Activated CD8-positive, alpha-beta memory T cell treated with anti-CD3 and anti-CD28 coated beads, Interleukin-2, amount 10 ng/mL, durations not matched to agents 7 days and 5 days (primary cell): Measurements from ENCODE around the gene IQCN. TPM values are rescaled to one million over a fixed set of nuclear protein-coding genes. Genes with fewer than 3 reads are reported as not detected.
A peak's percentile ranks its signal among the peaks of the same experiment; 100 is the strongest.

Source experiments
- ATAC-seq: fragments of 150-1000 bp; cut with Tn5 transposase; one replicate; pipeline ENCODE4 v1.10.0; 2021; ENCODE audit warnings: moderate library complexity
- CTCF ChIA-PET: fragments of 350-600 bp; sonication (Branson Sonifier 250); formaldehyde crosslinking; loops from one replicate; lab custom pipeline; 2021; ENCODE audit warnings: antibody characterized with exemption; lab: Charles Lee
- DNase-seq: peaks from one replicate; pipeline ENCODE4 v3.0.0-alpha.2; 2020
- H3K27ac Mint-ChIP-seq: one replicate; pipeline ENCODE4 v1.8.0; 2021; ENCODE audit warnings: mild to moderate bottlenecking, mixed read lengths
- H3K27me3 Mint-ChIP-seq: one replicate; pipeline ENCODE4 v1.8.0; 2021; ENCODE audit warnings: mixed read lengths
- H3K36me3 Mint-ChIP-seq: one replicate; pipeline ENCODE4 v1.8.0; 2021; ENCODE audit warnings: mild to moderate bottlenecking, mixed read lengths
- H3K4me1 Mint-ChIP-seq: one replicate; pipeline ENCODE4 v1.8.0; 2021; ENCODE audit warnings: mixed read lengths
- H3K4me3 Mint-ChIP-seq: one replicate; pipeline ENCODE4 v1.8.0; 2021; ENCODE audit warnings: mild to moderate bottlenecking, moderate library complexity, mixed read lengths
- H3K9me3 Mint-ChIP-seq: one replicate; pipeline ENCODE4 v1.8.0; 2022; ENCODE audit warnings: low read depth, mixed read lengths
- total RNA-seq, 2 experiments: library from RNA; stranded (reverse); gene quantifications; one replicate each; pipeline ENCODE4 v1.2.3, GENCODE V29; 2021

The IQCN gene
- total RNA-seq, 2 experiments from 2014 or later = 2.2 to 3.1 TPM

- Mint-ChIP-seq H3K9me3 (no peaks in the 10 kb centered on the region), H3K27ac (no peak overlapping the region), H3K27me3 (no peaks in the 10 kb centered on the region), H3K36me3 (peaks cover 32% of the 10 kb centered on the region), H3K4me1 (peaks cover 36% of the 10 kb centered on the region), H3K4me3 (no peak overlapping the region)
- no peak for ATAC-seq
- DNase-seq = no peak
- CTCF ChIA-PET = interaction anchor here (3.2 to 17.3 kb wide), 2 partner anchors 10 to 30 kb away, joined by 16 to 399 read pairs; partner anchors contain the start of genes JUND and LSM4
These were observed 37.3 kb upstream of the IQCN start for GRCh38 chr19:18311502-18312091.

DNA sequence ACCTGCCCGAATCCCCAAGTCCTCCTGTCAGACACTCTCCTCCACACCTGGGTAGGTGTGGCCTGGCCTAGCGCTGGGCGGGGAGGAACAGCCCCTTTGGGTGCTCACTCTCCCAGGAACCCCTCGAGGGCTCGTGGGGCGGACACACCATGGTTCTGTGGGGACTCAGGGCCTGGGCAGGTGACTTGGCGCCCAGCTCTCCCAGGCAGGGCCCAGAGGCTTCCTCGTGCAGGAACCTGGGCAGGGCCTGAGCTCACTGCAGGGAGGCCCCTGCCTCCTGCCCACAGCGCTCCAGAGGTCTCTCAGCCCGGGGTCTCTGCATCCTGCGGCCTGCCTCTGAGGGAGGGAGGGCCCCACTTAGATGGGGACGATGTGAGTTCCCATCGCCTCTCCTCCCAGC, 36.7 kb upstream of the IQCN start:
- DNase-seq = no peak
- Mint-ChIP-seq H3K4me3 (no peak overlapping the region), H3K36me3 (peaks cover 30% of the 10 kb centered on the region), H3K4me1 (peaks cover 39% of the 10 kb centered on the region), H3K27me3 (no peaks in the 10 kb centered on the region), H3K9me3 (no peaks in the 10 kb centered on the region), H3K27ac (peak overlapping the region; percentile 36)
- CTCF ChIA-PET = interaction anchor here (3.2 to 17.3 kb wide), 2 partner anchors 11 to 30 kb away, joined by 16 to 399 read pairs; partner anchors contain the start of genes JUND and LSM4
- no peak for ATAC-seq

- DNase-seq (no peak), ATAC-seq (no peak)
- no peaks in the 10 kb centered on the region for H3K27me3 Mint-ChIP-seq
- no peaks in the 10 kb centered on the region for H3K9me3 Mint-ChIP-seq
- peak overlapping the region; percentile 36 for H3K27ac Mint-ChIP-seq
- no peak overlapping the region for H3K4me3 Mint-ChIP-seq
- peaks cover 33% of the 10 kb centered on the region for H3K36me3 Mint-ChIP-seq
- CTCF ChIA-PET = interaction anchor here (3.2 to 17.3 kb wide), 2 partner anchors 11 to 29 kb away, joined by 16 to 399 read pairs; partner anchors contain the start of genes JUND and LSM4
- peaks cover 40% of the 10 kb centered on the region for H3K4me1 Mint-ChIP-seq
These were observed 36.1 kb upstream of the IQCN start for GRCh38 chr19:18310118-18310909.

DNA sequence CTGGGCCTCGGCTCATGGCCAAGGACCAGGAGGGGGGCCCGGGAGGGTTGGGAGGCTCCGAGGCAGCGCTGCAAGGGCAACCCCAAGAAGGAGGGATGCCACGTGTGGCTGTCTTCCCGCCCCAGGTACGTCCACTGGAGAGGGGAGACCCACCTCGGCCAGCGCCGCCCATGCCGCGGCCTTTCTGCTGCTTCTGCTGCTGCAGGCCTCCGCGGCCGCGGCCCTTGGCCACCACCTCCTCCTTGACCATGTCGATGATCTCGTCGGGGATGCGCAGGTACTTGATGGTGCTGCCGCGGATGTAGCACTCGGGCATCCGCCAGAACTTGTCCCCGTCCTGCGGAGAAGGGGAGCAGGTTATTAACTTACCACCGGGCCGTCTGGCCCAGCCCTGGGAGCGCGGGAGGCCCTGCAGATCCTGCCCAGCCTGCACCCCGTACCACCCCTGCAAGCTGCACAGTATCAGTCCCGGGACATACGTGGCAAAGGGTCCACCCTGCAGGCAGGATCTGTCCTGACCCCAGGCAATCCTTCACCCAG, 35.3 kb upstream of the IQCN start:
- DNase-seq = no peak
- Mint-ChIP-seq H3K9me3 (no peaks in the 10 kb centered on the region), H3K36me3 (peaks cover 37% of the 10 kb centered on the region), H3K27me3 (no peaks in the 10 kb centered on the region), H3K4me3 (no peak overlapping the region), H3K27ac (peak overlapping the region; percentile 36), H3K4me1 (peaks cover 46% of the 10 kb centered on the region)
- CTCF ChIA-PET = interaction anchor here (3.2 to 17.3 kb wide), 2 partner anchors 12 to 28 kb away, joined by 16 to 399 read pairs; partner anchors contain the start of genes JUND and LSM4
- no peak for ATAC-seq

- Mint-ChIP-seq H3K27me3 (no peaks in the 10 kb centered on the region), H3K4me3 (no peak overlapping the region), H3K27ac (peak overlapping the region; percentile 32), H3K36me3 (peaks cover 36% of the 10 kb centered on the region), H3K4me1 (peaks cover 43% of the 10 kb centered on the region), H3K9me3 (no peaks in the 10 kb centered on the region)
- CTCF ChIA-PET = interaction anchor here (17.3 kb wide), 1 partner anchor 27 kb away, joined by 399 read pairs; the partner anchor contains the start of gene JUND
- no peak for ATAC-seq
- DNase-seq = no peak
These were observed 34.7 kb upstream of the IQCN start for GRCh38 chr19:18308948-18309325.

DNA sequence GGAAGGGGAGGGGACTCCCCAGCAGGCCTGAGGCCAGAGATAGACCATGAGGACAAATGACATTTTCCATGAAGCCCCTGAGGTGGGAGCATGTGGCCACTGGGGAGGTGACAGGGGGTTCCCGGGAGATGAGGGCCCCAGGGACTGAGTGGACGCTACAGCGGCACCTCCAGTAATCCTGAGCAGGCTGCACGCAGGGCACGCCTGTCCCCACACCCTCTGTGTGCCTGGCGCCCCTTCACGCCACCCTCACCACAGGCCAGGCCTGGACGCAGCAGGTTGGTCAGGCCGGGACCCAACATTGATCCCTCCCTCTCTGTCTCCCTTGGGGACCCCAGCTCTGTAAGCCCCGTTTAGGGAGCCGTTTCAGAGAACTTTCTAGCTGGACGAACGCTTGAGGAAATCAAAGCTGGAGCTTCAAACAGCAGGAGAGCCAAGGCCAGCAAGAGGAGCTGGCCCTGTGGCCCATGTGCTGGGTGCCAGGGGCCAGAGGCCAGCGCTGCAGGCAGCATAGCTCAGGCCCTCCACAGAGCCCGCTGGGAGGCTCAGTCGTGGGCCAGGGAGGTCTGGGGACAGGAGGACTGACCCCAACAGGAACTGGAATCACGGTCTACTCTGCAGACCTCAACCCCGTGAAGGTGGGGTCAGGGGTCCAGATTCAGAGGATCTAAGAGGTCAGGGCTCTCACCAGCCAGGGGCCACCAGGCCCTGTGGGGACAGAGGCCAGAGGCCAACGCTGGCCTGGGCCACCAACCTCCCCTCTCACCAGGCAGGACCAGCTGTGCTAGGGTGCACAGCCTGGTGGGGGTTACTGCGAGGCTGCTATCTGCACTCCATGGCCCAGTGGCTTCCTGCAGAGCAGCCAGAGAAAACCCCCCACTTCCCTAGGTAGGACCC, 34.0 kb upstream of the IQCN start:
- H3K4me1 Mint-ChIP-seq = peaks cover 43% of the 10 kb centered on the region
- H3K4me3 Mint-ChIP-seq = no peak overlapping the region
- H3K36me3 Mint-ChIP-seq = peaks cover 35% of the 10 kb centered on the region
- ATAC-seq (no peak), DNase-seq (no peak)
- CTCF ChIA-PET = interaction anchor here (1.8 to 17.3 kb wide), 2 partner anchors 21 to 27 kb away, joined by 7 to 399 read pairs; partner anchors contain the start of gene JUND
- H3K9me3 Mint-ChIP-seq = no peaks in the 10 kb centered on the region
- H3K27ac Mint-ChIP-seq = peak overlapping the region; percentile 32
- H3K27me3 Mint-ChIP-seq = no peaks in the 10 kb centered on the region

DNA sequence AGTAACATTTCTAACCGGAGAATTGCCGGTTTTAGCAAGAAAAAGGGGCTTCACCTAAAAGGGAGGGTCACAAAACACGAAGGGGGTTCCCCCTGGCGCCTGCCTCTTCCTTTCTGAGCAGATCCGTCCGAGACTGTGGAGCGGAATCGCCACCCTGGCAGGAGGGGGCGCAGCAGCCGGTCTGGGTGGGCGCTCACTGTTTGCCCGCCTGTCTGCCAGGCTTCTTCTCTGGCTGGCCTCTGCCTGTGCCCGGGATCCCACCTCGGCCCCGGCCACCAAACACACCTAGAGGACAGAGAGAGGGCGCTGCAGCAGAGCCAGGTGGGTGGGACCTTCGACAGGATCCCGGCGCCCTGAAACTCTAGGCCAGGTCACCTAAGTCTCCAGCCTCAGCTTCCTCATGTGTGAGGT, 33.0 kb upstream of the IQCN start:
- Mint-ChIP-seq H3K27ac (peak overlapping the region; percentile 99), H3K36me3 (peaks cover 28% of the 10 kb centered on the region), H3K4me3 (peak overlapping the region; percentile 94), H3K9me3 (no peaks in the 10 kb centered on the region), H3K4me1 (peaks cover 40% of the 10 kb centered on the region), H3K27me3 (no peaks in the 10 kb centered on the region)
- DNase-seq (peak; percentile 67), ATAC-seq (no peak)
- CTCF ChIA-PET = interaction anchor here (1.8 to 17.3 kb wide), 2 partner anchors 22 to 26 kb away, joined by 7 to 399 read pairs; partner anchors contain the start of gene JUND

- H3K36me3 Mint-ChIP-seq = peaks cover 28% of the 10 kb centered on the region
- H3K27me3 Mint-ChIP-seq = no peaks in the 10 kb centered on the region
- DNase-seq = no peak
- peak overlapping the region; percentile 99 for H3K27ac Mint-ChIP-seq
- H3K4me1 Mint-ChIP-seq = peaks cover 40% of the 10 kb centered on the region
- peak overlapping the region; percentile 94 for H3K4me3 Mint-ChIP-seq
- CTCF ChIA-PET = interaction anchor here (1.8 to 17.3 kb wide), 2 partner anchors 22 to 25 kb away, joined by 7 to 399 read pairs; partner anchors contain the start of gene JUND
- ATAC-seq = no peak
- H3K9me3 Mint-ChIP-seq = no peaks in the 10 kb centered on the region
These were observed 32.6 kb upstream of the IQCN start for GRCh38 chr19:18306888-18307260.

GRCh38 chr19:18306209-18306887, 32.1 kb upstream of the IQCN start:
- CTCF ChIA-PET = interaction anchor here (1.8 to 17.3 kb wide), 5 partner anchors 11 to 26 kb away, joined by 7 to 399 read pairs (median 52); partner anchors contain the start of gene JUND
- H3K27ac Mint-ChIP-seq = peak overlapping the region; percentile 99
- no peaks in the 10 kb centered on the region for H3K9me3 Mint-ChIP-seq
- no peak for ATAC-seq
- peaks cover 44% of the 10 kb centered on the region for H3K4me1 Mint-ChIP-seq
- H3K36me3 Mint-ChIP-seq = peaks cover 28% of the 10 kb centered on the region
- no peaks in the 10 kb centered on the region for H3K27me3 Mint-ChIP-seq
- DNase-seq = no peak
- peak overlapping the region; percentile 94 for H3K4me3 Mint-ChIP-seq

- Mint-ChIP-seq H3K4me1 (peaks cover 40% of the 10 kb centered on the region), H3K27ac (peak overlapping the region; percentile 99), H3K36me3 (peaks cover 24% of the 10 kb centered on the region)
These were observed 30.4 kb upstream of the IQCN start for GRCh38 chr19:18304458-18305310.

DNA sequence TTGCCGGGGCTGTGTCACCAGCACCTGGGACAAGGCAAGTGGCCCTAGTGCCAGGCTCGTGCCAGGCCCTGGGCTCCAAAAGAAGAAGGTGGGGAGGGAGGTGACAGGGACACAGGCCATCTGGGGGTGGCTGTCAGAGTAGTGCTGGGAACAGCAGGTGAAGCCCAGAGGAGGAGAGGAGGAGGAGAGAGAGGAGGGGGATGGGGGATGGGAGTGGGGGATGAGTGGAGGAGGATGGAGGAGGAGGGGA, 29.9 kb upstream of the IQCN start:
- Mint-ChIP-seq H3K36me3 (peaks cover 23% of the 10 kb centered on the region), H3K4me1 (peaks cover 44% of the 10 kb centered on the region), H3K27ac (peak overlapping the region; percentile 99), H3K27me3 (no peaks in the 10 kb centered on the region), H3K9me3 (no peaks in the 10 kb centered on the region), H3K4me3 (peak overlapping the region; percentile 94)
- CTCF ChIA-PET = interaction anchor here (1.0 to 5.8 kb wide), 11 partner anchors 9 to 115 kb away, joined by 3 to 229 read pairs (median 8); partner anchors contain the start of genes JUND, LSM4 and SSBP4
- ATAC-seq (peak; percentile 8), DNase-seq (no peak)

More at GRCh38 chr19:18304458-18305310, 30.4 kb upstream of the IQCN start:
- ATAC-seq = peak; percentile 79
- Mint-ChIP-seq H3K27me3 (no peaks in the 10 kb centered on the region), H3K4me3 (peak overlapping the region; percentile 94), H3K9me3 (no peaks in the 10 kb centered on the region)
- CTCF ChIA-PET = interaction anchor here (0.6 to 5.8 kb wide), 18 partner anchors 9 to 285 kb away, joined by 3 to 229 read pairs (median 4); partner anchors contain the start of genes IQCN, JUND, LSM4 and MPV17L2
- DNase-seq = peak; percentile 92
